Hypothalamus (tissue), 51 donors: Measurements from ENCODE around the gene LTBP2.

ENCODE experiments used
- DNase-seq, 51 donors: peaks; one replicate each; lab custom pipeline; 2025; lab: John Stamatoyannopoulos, UW

The LTBP2 gene

GRCh38 chr14:74614508-74615495 is 2.8 kb upstream of the LTBP2 start:
- no peak for DNase-seq

GRCh38 chr14:74613211-74613914 is 1.3 kb upstream of the LTBP2 start:
- DNase-seq: no peak

- DNase-seq: peak in 40 of 51 donors; percentile 9 to 82 (median 41)
Measured at GRCh38 chr14:74612350-74613021, 449 bp upstream of the LTBP2 start.

GRCh38 chr14:74610866-74611649 is 979 bp downstream of the LTBP2 start:
- no peak for DNase-seq

GRCh38 chr14:74610199-74610865 is 1.7 kb downstream of the LTBP2 start:
- DNase-seq: no peak

GRCh38 chr14:74609721-74610120 is 2.3 kb downstream of the LTBP2 start:
- no peak for DNase-seq

GRCh38 chr14:74608959-74609611 is 3.0 kb downstream of the LTBP2 start:
- DNase-seq: peak in 48 of 51 donors; percentile 3 to 90 (median 50)

GRCh38 chr14:74606727-74607126 is 5.3 kb downstream of the LTBP2 start:
- DNase-seq: no peak

GRCh38 chr14:74605531-74606223 is 6.4 kb downstream of the LTBP2 start:
- no peak for DNase-seq

GRCh38 chr14:74604911-74605310 is 7.1 kb downstream of the LTBP2 start:
- no peak for DNase-seq

- DNase-seq: no peak
Measured at GRCh38 chr14:74604157-74604556, 7.9 kb downstream of the LTBP2 start.

- DNase-seq: no peak
Measured at GRCh38 chr14:74601982-74602381, 10.1 kb downstream of the LTBP2 start.

- peak in 1 of 51 donors; percentile 38 for DNase-seq
Measured at GRCh38 chr14:74599946-74600345, 12.1 kb downstream of the LTBP2 start.

- DNase-seq: no peak
Measured at GRCh38 chr14:74599321-74599761, 12.7 kb downstream of the LTBP2 start.

GRCh38 chr14:74596741-74597450 is 15.1 kb downstream of the LTBP2 start:
- DNase-seq: no peak

GRCh38 chr14:74595006-74595735 is 16.9 kb downstream of the LTBP2 start:
- peak in 12 of 51 donors; percentile 4 to 57 (median 24) for DNase-seq

- peak in 1 of 51 donors; percentile 100 for DNase-seq
Measured at GRCh38 chr14:74594606-74595005, 17.4 kb downstream of the LTBP2 start.
